ENCODE data around the gene MAP3K7CL.

The MAP3K7CL gene

DNA sequence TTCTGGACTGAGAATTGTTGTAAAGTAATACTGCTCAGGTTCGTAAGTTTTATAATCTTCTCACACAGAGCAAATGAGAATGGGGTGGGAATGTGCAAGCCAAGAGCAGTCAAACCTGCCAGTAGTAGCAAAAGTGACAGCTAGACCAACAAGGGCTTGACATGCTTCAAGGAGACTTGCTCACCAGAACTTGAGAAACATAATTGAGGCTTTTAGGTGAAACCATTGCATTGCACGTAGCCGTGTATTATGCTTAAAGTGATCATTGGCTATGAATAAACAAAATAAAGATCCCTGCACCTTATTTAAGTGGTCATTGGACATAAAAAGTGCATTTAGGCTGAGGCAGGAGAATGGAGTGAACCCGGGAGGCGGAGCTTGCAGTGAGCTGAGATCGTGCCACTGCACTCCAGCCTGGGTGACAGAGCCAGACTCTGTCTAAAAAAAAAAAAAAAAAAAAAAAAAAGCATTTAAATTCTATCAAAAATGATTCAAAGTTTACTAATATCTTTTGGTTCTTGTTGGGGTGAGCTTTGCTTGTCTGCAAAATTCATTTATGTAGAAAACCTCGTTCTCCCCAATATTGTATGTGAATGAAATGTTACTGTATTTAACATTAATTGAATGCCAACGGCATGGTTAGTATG lies 45.2 kb upstream of the MAP3K7CL start:
- H3K23ac ChIP-seq (ENCODE audit: low read length in 2 of 2), result no peak overlapping the region
- no peak overlapping the region for H2BK12ac ChIP-seq (ENCODE audit: low read length in 2 of 2)
- H2BK120ac ChIP-seq (ENCODE audit: low read depth, low read length), result no peak overlapping the region
- H3K36me3 ChIP-seq (ENCODE audit: control insufficient read depth in 1 of 2, insufficient read depth in 2 of 2, low read depth in 1 of 2, low read length in 2 of 2), result peaks cover 0 to 9% of the 10 kb centered on the region in 2 experiments
- no peak overlapping the region for H3K27ac ChIP-seq (ENCODE audit: low read length, poor library complexity, severe bottlenecking)
- no peak overlapping the region for H4K8ac ChIP-seq (ENCODE audit: low read length)
- H2BK15ac ChIP-seq (ENCODE audit: low read depth, poor library complexity, severe bottlenecking), result no peak overlapping the region
- WGBS, result 84% methylated on average over 4 of the region's 8 CpGs
- H3K9ac ChIP-seq (ENCODE audit: low read length), result no peak overlapping the region
- H3K79me1 ChIP-seq (replicated peaks; ENCODE audit: low read length, poor library complexity, severe bottlenecking), result no peaks in the 10 kb centered on the region
- no peak overlapping the region for H2AK5ac ChIP-seq (ENCODE audit: low read length, severe bottlenecking)
- H3K27me3 ChIP-seq (ENCODE audit: control insufficient read depth in 1 of 2, insufficient read depth in 1 of 2, low read length in 2 of 2), result no peaks in the 10 kb centered on the region
- peaks cover 5% of the 10 kb centered on the region for H3K4me1 ChIP-seq (ENCODE audit: control insufficient read depth, insufficient read depth, low read depth, low read length)
- no peak overlapping the region for H3K18ac ChIP-seq (ENCODE audit: low read depth in 1 of 2, low read length in 2 of 2)
- no peak overlapping the region for H2AFZ ChIP-seq (ENCODE audit: low read depth, low read length)
- H4K91ac ChIP-seq (ENCODE audit: low read length), result no peak overlapping the region
- no peak overlapping the region for H3K4ac ChIP-seq (ENCODE audit: low read depth in 1 of 2, low read length in 2 of 2)
- no peak overlapping the region for H3K4me3 ChIP-seq (ENCODE audit: insufficient read depth in 1 of 2, low read depth in 1 of 2, low read length in 2 of 2)
- DNase-seq, result no peak
- no peak overlapping the region for H2BK5ac ChIP-seq (ENCODE audit: low read depth, low read length, poor library complexity, severe bottlenecking)
- H3K14ac ChIP-seq (ENCODE audit: low read length in 2 of 2), result no peak overlapping the region
- H3K9me3 ChIP-seq (ENCODE audit: control insufficient read depth, low read length), result no peaks in the 10 kb centered on the region
- no peak overlapping the region for H3K4me2 ChIP-seq (ENCODE audit: low read length, poor library complexity, severe bottlenecking)

- Histone ChIP-seq H3K27ac (ENCODE audit: low read length, poor library complexity, severe bottlenecking) (peak overlapping the region; percentile 10), H2AFZ (ENCODE audit: low read depth, low read length) (no peak overlapping the region), H4K8ac (ENCODE audit: low read length) (no peak overlapping the region), H3K4ac (ENCODE audit: low read depth in 1 of 2, low read length in 2 of 2) (no peak overlapping the region), H2BK15ac (ENCODE audit: low read depth, poor library complexity, severe bottlenecking) (no peak overlapping the region), H3K14ac (ENCODE audit: low read length in 2 of 2) (no peak overlapping the region), H3K9ac (ENCODE audit: low read length) (peak overlapping the region; percentile 85), H3K36me3 (ENCODE audit: control insufficient read depth in 1 of 2, insufficient read depth in 2 of 2, low read depth in 1 of 2, low read length in 2 of 2) (peaks cover 0 to 7% of the 10 kb centered on the region in 2 experiments), H3K4me1 (ENCODE audit: control insufficient read depth, insufficient read depth, low read depth, low read length) (peaks cover 5% of the 10 kb centered on the region), H3K79me1 (replicated peaks; ENCODE audit: low read length, poor library complexity, severe bottlenecking) (no peaks in the 10 kb centered on the region), H3K9me3 (ENCODE audit: control insufficient read depth, low read length) (no peaks in the 10 kb centered on the region), H2BK120ac (ENCODE audit: low read depth, low read length) (no peak overlapping the region), H3K4me2 (ENCODE audit: low read length, poor library complexity, severe bottlenecking) (no peak overlapping the region), H3K4me3 (ENCODE audit: insufficient read depth in 1 of 2, low read depth in 1 of 2, low read length in 2 of 2) (no peak overlapping the region), H2BK5ac (ENCODE audit: low read depth, low read length, poor library complexity, severe bottlenecking) (no peak overlapping the region), H4K91ac (ENCODE audit: low read length) (no peak overlapping the region), H3K23ac (ENCODE audit: low read length in 2 of 2) (no peak overlapping the region), H3K27me3 (ENCODE audit: control insufficient read depth in 1 of 2, insufficient read depth in 1 of 2, low read length in 2 of 2) (no peaks in the 10 kb centered on the region), H3K18ac (ENCODE audit: low read depth in 1 of 2, low read length in 2 of 2) (no peak overlapping the region), H2BK12ac (ENCODE audit: low read length in 2 of 2) (no peak overlapping the region), H2AK5ac (ENCODE audit: low read length, severe bottlenecking) (no peak overlapping the region)
- DNase-seq, result peak; percentile 76
- WGBS, result no CpG with 5 or more reads among the region's 1 CpG
These were observed 39.4 kb upstream of the MAP3K7CL start for GRCh38 chr21:29091033-29091432.

GRCh38 chr21:29092102-29092959 lies 38.1 kb upstream of the MAP3K7CL start:
- H3K14ac ChIP-seq (ENCODE audit: low read length in 2 of 2), result peak overlapping the region in 1 of 2 experiments; percentile 39
- H4K8ac ChIP-seq (ENCODE audit: low read length), result peak overlapping the region; percentile 29
- peak overlapping the region in 1 of 2 experiments; percentile 59 for H3K4me3 ChIP-seq (ENCODE audit: insufficient read depth in 1 of 2, low read depth in 1 of 2, low read length in 2 of 2)
- H2BK12ac ChIP-seq (ENCODE audit: low read length in 2 of 2), result peak overlapping the region; percentile 44 to 90
- H2BK15ac ChIP-seq (ENCODE audit: low read depth, poor library complexity, severe bottlenecking), result no peak overlapping the region
- WGBS, result 80% methylated on average over 7 of the region's 9 CpGs
- H3K4me1 ChIP-seq (ENCODE audit: control insufficient read depth, insufficient read depth, low read depth, low read length), result peaks cover 5% of the 10 kb centered on the region
- H3K18ac ChIP-seq (ENCODE audit: low read depth in 1 of 2, low read length in 2 of 2), result peak overlapping the region; percentile 17 to 46
- H3K9ac ChIP-seq (ENCODE audit: low read length), result peak overlapping the region; percentile 85
- H4K91ac ChIP-seq (ENCODE audit: low read length), result peak overlapping the region; percentile 36
- no peaks in the 10 kb centered on the region for H3K27me3 ChIP-seq (ENCODE audit: control insufficient read depth in 1 of 2, insufficient read depth in 1 of 2, low read length in 2 of 2)
- H3K79me1 ChIP-seq (replicated peaks; ENCODE audit: low read length, poor library complexity, severe bottlenecking), result no peaks in the 10 kb centered on the region
- H3K9me3 ChIP-seq (ENCODE audit: control insufficient read depth, low read length), result no peaks in the 10 kb centered on the region
- no peak overlapping the region for H3K23ac ChIP-seq (ENCODE audit: low read length in 2 of 2)
- peak overlapping the region; percentile 78 for H2AFZ ChIP-seq (ENCODE audit: low read depth, low read length)
- H3K4ac ChIP-seq (ENCODE audit: low read depth in 1 of 2, low read length in 2 of 2), result peak overlapping the region in 1 of 2 experiments; percentile 82
- H2BK120ac ChIP-seq (ENCODE audit: low read depth, low read length), result no peak overlapping the region
- peak overlapping the region; percentile 57 for H2AK5ac ChIP-seq (ENCODE audit: low read length, severe bottlenecking)
- H3K4me2 ChIP-seq (ENCODE audit: low read length, poor library complexity, severe bottlenecking), result no peak overlapping the region
- no peak overlapping the region for H2BK5ac ChIP-seq (ENCODE audit: low read depth, low read length, poor library complexity, severe bottlenecking)
- no peaks in the 10 kb centered on the region for H3K36me3 ChIP-seq (ENCODE audit: control insufficient read depth in 1 of 2, insufficient read depth in 2 of 2, low read depth in 1 of 2, low read length in 2 of 2)
- DNase-seq, result peak; percentile 78
- peak overlapping the region; percentile 47 for H3K27ac ChIP-seq (ENCODE audit: low read length, poor library complexity, severe bottlenecking)

Measured in mesenchymal stem cell (in vitro differentiated cells and primary cell).